K562 (cell line): ENCODE data around the gene PFKP. TPM values are rescaled to one million over a fixed set of nuclear protein-coding genes. Genes with fewer than 3 reads are reported as not detected.

Experiments used
- FOSL1 ChIP-seq: fragments of 200-800 bp; sonication (Bioruptor generic); conservative IDR thresholded peaks from 2 replicates; pipeline ENCODE4 v1.6.1; 2016; ENCODE audit warnings: missing genetic modification characterization, missing compliant biosample characterization
- FOXK2 ChIP-seq, 2 experiments: fragments of 450-650 bp; IDR thresholded peaks in 1 of 2; conservative IDR thresholded peaks in 1 of 2; 2 replicates each; pipeline ENCODE4 v1.6.1; 2016; ENCODE audit warnings: low read depth in 2 of 2, mild to moderate bottlenecking in 1 of 2
- GABPB2 ChIP-seq: fragments of 250-450 bp; sonication (Bioruptor Pico); conservative IDR thresholded peaks from 2 replicates; pipeline ENCODE4 v1.5.1; 2021; ENCODE audit warnings: mild to moderate bottlenecking
- GATA2 ChIP-seq: sonication (generic); formaldehyde crosslinking; IDR thresholded peaks from 2 replicates; pipeline ENCODE4 v1.4.0; 2020; ENCODE audit warnings: mild to moderate bottlenecking, missing genetic modification reagents
- MAFG ChIP-seq: fragments of 450-650 bp; conservative IDR thresholded peaks from 2 replicates; pipeline ENCODE4 v1.6.1; 2016; ENCODE audit warnings: missing genetic modification characterization, missing compliant biosample characterization
- RAD21 ChIP-seq, 2 experiments: fragments of 250-450 bp in 1 of 2; fragments of 450-650 bp in 1 of 2; sonication (Bioruptor Pico) in 1 of 2; formaldehyde crosslinking in 1 of 2; IDR thresholded peaks in 1 of 2; conservative IDR thresholded peaks in 1 of 2; 2 replicates each; pipeline versions ENCODE4 v1.4.0 to v1.8.0; 2020 to 2022; ENCODE audit warnings: mild to moderate bottlenecking in 2 of 2, moderate library complexity in 1 of 2
- REST ChIP-seq, 2 experiments: fragments of 450-650 bp; formaldehyde crosslinking in 1 of 2; IDR thresholded peaks; 2 replicates each; pipeline versions ENCODE4 v1.4.0 to v1.6.1; 2014 to 2020; ENCODE audit warnings: mild to moderate bottlenecking in 2 of 2, borderline replicate concordance in 1 of 2, low read depth in 1 of 2
- SAP30 ChIP-seq: fragments of 200-600 bp; sonication (generic); IDR thresholded peaks from 2 replicates; pipeline ENCODE4 v1.6.1; 2012; ENCODE audit warnings: borderline replicate concordance, low read depth, mild to moderate bottlenecking, moderate library complexity, low read length, control low read depth, inconsistent platforms; ENCODE audit not compliant: insufficient read depth, poor library complexity, severe bottlenecking
- SFPQ ChIP-seq: fragments of 200-400 bp; formaldehyde crosslinking; IDR thresholded peaks from 2 replicates; pipeline ENCODE4 v1.6.1; 2017; ENCODE audit warnings: mild to moderate bottlenecking, low read depth, low read length, moderate library complexity
- SMAD1 ChIP-seq: fragments of 150-350 bp; IDR thresholded peaks from 2 replicates; pipeline ENCODE4 v1.6.1; 2014; ENCODE audit warnings: low read length, low read depth; ENCODE audit not compliant: partially characterized antibody
- SOX6 ChIP-seq: fragments of 450-650 bp; IDR thresholded peaks from 2 replicates; pipeline ENCODE4 v1.6.1; 2014; ENCODE audit warnings: mild to moderate bottlenecking
- SRSF9 ChIP-seq: fragments of 200-400 bp; formaldehyde crosslinking; IDR thresholded peaks from 2 replicates; pipeline ENCODE4 v1.6.1; 2017; ENCODE audit warnings: low read depth, low read length, borderline replicate concordance
- ZBTB49 ChIP-seq: sonication (generic); formaldehyde crosslinking; IDR thresholded peaks from 2 replicates; pipeline ENCODE4 v1.8.0; 2022; ENCODE audit warnings: missing genetic modification reagents, mild to moderate bottlenecking, borderline replicate concordance
- polyA plus RNA-seq, 8 experiments: library from polyadenylated mRNA; depleted of rRNA in 4 of 8; stranded (reverse) in 5 of 8; unstranded in 3 of 8; fragments of >200 nt; fragmentation: Nextera tagmentation in 2 of 8; fragmentation: Illumina TruSeq in 1 of 8; extraction: Ambion mirVana in 2 of 8; extraction: Trizol in 1 of 8; gene quantifications; 2 replicates each; pipeline versions ENCODE4 v1.2.1 to v1.2.3, GENCODE V29; 2011 to 2014; ENCODE audit warnings: inconsistent platforms in 1 of 8, missing spikeins in 1 of 8
- total RNA-seq, 7 experiments: library from RNA; depleted of rRNA in 6 of 7; stranded (reverse); fragments of >200 nt in 6 of 7; fragmentation: Illumina TruSeq in 2 of 7; extraction: Trizol in 2 of 7; gene quantifications; 2 replicates each; pipeline versions ENCODE4 v1.2.1 to v1.2.3, GENCODE V29; 2011 to 2021; ENCODE audit warnings: low replicate concordance in 1 of 7

PFKP gene
- total and polyA plus RNA-seq, 9 of the 15 experiments (the other 6 are each of a cell fraction or from before 2014, with no cell fraction given), result 23.5 to 116 (median 62.1) TPM

- peak; percentile 76 for TF ChIP-seq REST (IDR thresholded peaks at IDR 0.05; ENCODE audit: borderline replicate concordance)
- no peak for TF ChIP-seq REST (CRISPR knock-in tag; IDR thresholded peaks at IDR 0.05; ENCODE audit: low read depth)
- TF ChIP-seq FOSL1, result no peak
- no peak for TF ChIP-seq ZBTB49 (CRISPR knock-in tag)
- peak; percentile 70 for TF ChIP-seq MAFG (tag)
- TF ChIP-seq SMAD1, result no peak
- peak; percentile 82 for TF ChIP-seq GATA2 (CRISPR knock-in tag)
- no peak for TF ChIP-seq GABPB2 (CRISPR knock-in tag)
- TF ChIP-seq SAP30, result no peak
- no peak for TF ChIP-seq FOXK2 (conservative IDR thresholded peaks at IDR 0.05 in 1 of 2, IDR thresholded peaks at IDR 0.05 in 1 of 2; ENCODE audit: low read depth in 2 of 2)
- no peak for TF ChIP-seq SRSF9
- peak; percentile 94 for TF ChIP-seq RAD21 (CRISPR knock-in tag; conservative IDR thresholded peaks at IDR 0.05 in 1 of 2, IDR thresholded peaks at IDR 0.05 in 1 of 2)
- no peak for TF ChIP-seq SFPQ
- TF ChIP-seq SOX6, result no peak
These were observed 23.6 kb upstream of the PFKP start (continued) for GRCh38 chr10:3043512-3044368.
